Left hindlimb (tissue), 1 donor: ENCODE data around the gene PAM.
A peak's percentile ranks its signal among the peaks of the same experiment; 100 is the strongest.

Experiments
- DNase-seq: peaks from one replicate; pipeline ENCODE4 v3.0.0-alpha.2; 2018

PAM gene

DNA sequence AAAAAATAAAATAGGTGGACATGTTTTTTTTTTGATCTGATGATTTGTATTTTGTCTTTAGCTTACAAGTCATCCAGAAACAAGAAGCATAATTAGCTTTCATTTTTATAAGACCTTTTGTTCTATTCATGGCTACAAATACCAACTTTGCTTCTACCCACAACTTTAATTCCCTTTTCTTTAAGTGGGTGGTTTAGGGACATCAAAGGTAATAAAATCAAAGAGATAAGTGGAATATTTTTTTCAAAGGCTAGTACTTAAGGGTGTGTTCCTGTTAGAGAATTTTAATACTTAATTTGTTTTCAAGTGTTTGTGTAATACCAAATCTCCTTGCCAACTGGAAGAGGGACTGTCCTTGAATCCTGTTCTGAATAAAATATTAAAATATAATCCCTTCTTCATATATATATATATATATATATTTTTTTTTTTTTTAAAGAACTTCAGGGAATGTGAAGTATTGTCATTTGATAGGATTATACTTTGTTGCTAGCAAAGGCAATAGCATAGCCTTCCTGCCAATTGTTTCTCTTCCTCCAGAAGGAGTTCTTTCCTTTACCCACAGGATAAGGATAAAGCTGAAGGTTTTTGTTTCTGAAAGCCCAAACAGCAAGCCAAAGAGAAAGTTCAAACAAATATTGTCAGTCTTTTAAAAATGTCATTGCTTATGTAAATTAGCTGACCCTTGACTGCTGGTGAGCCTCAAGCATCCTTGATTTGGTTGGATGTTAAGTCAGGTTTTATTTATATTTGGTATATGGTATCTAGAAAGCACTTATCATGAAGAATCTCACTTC lies 108.9 kb downstream of the PAM start:
- DNase-seq, result no peak

DNA sequence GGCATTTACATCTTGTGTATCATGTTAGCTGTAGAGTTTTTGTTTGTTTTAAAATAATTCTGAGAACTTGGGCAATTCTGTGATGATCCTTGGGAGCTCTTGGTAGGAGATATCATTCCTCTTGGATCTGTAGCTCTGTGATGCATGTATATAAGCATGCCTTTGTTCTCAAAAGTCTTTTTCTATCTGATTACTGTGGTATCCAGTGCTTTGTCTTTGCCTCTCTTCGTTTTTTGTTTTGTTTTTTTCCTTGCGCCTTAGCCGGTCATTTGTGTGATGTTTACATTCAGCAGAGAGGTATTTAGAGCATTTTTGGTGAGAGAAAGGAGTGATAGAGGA lies 110.0 kb downstream of the PAM start:
- no peak for DNase-seq

DNA sequence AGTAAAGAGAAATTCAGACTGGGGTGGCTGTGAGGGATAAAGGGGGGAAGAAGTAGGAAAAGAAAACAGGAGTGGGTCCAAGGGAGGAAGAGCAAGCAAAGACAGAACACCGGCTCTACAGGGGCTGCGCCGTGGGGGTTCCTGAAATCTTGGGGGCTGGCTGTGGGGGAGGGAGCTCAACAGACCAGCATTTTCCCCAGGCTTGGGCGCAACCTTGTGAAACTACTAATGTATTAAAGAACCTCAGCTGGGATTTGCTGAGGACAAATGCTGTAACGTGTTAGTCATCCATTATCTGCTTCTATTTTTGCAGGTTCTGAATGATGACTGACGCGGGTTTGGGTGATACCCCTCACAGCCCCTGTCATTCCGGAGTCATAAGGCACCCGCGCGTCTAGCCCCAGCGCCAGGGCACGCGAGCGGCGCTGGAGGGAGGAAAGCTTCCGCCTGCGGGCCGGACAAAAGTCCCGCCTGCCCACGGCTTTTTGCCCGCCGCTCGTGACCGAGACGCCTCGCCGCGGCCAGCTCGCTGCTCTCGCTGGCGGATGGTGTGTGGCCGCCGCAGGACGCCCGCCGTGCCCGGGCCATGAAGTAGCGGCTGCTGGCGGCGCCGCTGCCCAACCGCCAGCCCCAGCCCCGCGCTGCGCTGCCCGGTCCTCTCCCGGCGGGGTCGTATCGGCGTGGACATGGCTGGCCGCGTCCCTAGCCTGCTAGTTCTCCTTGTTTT lies 110.6 kb downstream of the PAM start:
- peak; percentile 77 for DNase-seq

DNA sequence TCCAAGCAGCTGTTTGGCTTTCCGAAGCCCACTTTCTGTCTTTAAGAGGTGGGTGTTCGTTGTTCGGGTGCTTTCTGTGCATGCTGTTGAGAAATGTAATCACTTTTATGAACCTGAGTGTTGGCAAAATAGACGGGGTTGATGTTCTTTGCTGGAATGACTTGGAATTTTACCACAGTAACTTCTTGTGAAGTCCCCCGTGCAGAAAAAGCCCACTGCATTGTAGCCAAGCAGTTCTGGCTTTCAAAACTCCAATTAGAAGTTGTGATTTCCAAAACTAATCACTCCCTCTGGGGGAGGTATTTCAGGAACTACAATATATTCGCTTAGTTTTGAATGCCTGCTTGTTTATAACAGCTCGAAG lies 111.1 kb downstream of the PAM start:
- DNase-seq, result no peak

DNA sequence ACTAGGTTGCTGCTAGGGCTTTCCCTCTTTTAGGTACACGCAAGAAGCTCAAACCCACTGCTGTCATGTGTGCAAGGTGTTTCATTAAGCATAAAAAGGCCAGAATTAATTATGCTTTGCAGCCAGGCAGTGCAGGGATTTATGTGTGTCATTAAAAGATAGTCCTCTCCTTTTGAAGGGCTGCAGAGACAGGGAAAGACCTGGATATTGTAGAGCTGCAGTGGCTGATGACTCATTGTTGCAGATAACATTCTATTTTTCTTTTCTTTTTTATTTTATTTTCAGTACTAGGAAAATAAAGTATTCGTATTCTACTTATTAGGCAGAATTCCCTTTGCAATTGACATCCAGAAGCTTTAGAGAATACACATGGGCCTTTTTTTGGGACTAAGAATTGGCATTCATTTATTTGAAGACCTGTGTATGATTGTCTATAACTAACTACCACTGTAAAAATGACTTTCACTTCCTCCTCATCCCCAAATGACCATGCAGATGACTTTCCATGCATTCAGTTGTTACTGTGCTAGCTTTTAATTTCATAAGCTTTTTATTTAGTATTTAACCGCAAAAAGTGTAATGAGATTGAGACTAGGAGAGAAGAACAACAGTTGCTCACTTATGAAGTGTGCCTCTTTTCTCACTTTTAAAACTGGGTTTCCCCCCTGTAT lies 113.0 kb downstream of the PAM start:
- DNase-seq, result no peak

DNA sequence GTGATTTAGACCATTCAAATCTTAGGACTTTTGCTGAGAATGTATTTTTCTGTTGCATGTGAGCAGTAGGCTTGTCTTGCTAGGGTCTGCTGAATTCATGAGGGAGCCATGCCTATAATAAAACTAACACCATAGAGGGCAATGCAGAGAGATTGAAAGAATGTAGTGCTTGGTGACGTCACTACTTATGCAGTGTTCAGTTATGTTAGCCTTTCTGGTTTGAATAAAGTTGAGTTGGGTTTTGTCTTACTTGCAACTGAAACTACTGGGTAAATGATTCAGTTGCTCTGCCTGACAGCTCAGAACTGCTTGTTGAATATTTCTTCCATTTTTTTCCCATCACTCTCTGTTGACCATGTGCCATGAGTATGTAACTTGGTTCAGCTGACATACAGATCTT lies 114.1 kb downstream of the PAM start:
- DNase-seq, result no peak

DNA sequence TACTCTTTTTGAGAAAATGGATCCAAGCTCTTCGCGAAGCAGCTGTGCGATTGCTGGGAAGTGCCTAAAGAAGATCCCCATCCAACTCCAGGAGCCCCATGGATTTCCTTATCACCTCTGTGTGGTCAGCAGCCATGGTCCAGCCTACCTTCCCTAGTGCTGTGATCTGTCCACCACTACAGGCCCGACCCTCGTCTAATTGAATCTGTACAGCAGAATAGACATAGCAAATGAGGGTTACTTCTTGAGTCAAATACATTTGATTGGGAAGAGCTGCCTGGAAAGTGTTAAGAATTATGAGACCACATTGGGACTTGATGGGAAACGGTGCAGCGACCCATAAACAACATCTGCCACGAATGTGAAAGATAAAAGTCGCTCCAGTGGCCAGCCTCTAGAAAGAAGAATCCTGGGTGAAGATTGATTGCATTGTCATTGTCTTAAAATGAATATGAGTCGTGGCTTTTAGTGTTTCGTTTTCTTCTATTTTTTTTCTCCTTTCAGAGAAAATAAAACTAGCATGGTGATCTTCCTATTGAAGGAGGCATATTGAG lies 118.4 kb downstream of the PAM start:
- DNase-seq, result no peak

DNA sequence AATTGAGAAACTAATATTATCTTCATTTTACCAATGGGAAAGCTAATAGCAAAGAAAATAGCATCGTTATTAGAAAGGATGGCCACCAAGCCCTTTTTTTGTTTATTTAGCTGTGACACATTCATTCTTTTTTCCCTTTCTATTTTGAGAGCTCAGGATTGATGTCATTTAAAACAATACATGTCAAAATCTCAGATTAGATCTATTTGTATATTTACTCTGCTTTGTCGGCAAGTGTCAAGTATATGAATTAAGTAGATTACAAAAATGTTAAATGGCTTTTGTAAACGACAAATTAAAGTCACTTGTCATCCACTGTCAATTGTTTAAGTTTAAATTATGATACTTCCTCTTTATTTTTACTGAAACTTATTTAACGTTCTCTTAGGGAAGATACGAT lies 118.9 kb downstream of the PAM start:
- no peak for DNase-seq

DNA sequence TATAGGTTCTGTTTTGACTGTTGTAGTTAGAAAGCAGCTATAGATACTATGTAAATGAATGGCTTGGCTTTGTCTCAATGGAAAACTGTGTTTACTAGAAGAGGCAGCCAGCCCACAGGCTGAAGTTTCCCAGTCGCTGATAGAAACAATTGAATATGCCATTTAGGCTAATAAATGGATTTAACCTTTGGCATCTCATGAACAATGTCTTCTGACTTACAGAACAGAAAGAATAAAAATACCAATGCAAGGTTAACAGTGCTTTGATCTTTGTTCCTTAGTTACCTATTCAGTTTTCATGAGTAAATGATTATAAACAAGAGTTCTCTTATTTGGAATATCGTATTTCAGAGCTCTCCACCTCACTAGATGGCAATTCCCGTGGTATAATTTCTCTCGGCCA lies 120.6 kb downstream of the PAM start:
- DNase-seq, result no peak

DNA sequence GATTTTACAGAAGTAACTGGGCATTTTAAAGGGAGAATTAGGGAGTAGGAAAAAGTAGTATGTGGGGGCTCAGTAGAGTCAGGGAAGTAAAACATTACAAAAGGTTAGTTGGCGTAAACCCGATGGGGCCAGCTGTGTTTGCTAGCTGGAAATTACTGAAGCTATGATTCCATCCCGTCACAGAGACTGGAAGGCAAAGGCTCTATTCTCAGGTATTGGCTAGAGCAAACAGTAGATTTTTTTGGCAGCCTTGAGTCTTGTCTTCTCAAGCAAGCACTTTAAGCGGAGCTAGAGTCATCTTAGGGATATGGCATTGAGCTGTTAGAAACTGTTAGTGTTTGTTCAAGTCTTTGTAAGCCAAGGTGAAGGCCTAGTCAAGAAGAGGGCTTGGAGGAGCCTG lies 121.5 kb downstream of the PAM start:
- no peak for DNase-seq

DNA sequence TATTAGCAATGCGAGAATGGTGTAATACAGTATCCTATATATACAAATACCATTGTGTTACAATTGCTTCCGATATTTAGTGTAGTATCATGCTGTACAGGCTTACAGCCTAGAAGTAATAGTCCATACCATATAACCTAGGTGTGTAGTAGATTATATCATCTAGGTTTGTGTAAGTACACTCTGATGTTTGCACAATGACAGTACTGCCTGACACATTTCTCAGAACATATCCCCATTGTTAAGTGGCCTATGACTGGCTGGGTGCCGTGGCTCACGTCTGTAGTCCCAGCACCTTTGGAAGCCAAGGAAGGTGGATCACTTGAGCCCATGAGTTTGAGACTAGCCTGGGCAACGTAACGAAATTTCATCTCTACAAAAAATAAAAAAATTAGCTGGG lies 124.6 kb downstream of the PAM start:
- DNase-seq, result no peak

DNA sequence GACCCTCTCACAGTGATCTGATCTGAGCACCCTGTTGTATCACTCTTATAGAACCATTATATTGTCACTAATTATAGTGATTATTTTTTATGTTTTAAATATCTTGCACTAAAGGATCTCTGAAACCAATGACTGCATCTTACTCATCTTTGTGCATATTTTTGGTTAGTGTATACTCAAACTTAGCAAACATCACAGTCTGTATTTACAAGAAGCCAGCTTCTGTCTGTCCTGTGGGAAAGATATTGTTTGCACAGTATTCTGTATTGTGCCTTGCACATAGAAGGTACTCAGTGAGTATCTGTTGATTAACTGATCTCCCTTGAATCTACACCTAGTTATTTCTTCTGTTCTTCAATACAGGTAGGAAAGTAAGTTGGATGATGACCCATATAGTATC lies 131.5 kb downstream of the PAM start:
- no peak for DNase-seq

DNA sequence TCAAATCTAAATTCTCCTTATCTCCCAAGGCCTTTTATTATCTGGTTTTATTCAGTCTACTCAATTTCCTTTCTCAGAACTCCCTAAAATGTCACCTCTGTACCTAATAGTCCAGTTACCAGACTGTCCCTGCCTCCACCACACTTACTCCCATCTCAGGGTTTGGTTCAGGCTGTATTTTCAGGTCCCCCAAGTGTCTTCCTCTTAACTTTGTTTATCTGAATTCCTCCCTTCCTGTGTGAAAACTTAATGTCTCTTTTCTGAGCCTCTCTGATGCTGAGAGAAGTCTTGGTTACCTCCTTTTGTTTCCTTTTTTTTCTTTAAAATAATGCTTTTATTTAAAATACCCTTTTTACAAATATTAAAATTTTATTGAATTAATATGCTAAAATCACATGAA lies 133.4 kb downstream of the PAM start:
- DNase-seq, result no peak

DNA sequence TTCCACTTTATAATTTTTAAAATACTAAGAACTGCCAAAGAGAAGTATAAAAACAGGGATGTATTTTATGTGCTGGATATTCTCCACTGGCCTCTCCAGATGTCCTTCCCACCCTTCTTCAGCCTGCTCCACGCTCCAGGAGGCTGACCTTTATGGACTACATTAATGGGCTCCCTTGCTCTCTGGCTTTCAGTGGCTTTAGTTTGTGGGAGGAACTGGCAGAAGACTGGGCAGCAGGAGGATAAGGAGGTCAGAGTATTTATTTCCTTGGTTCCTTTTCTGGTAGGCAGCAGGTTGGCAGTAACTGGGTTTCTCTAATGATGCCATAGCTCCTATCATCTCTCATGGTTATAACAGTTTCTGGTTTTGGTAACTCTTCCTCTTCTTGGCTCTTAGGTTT lies 133.9 kb downstream of the PAM start:
- DNase-seq, result no peak

DNA sequence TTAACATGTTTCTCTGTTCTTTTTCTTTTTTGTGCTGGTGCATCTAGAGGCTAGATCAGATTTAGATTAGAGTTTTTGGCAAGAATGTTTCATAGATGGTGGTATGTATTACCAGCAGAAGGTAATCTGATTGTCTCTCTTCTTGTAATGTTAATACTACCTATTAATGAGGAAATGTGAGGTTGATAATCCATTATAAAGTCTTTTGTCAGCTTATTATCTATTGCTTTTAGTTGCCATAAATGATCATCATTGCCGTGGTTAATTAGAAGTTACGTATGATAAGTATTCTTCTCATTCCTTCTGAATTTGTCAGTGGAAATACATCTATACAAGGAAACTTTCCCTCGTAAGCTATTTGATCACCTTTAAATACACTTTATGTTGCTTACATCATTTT lies 135.0 kb downstream of the PAM start:
- DNase-seq, result no peak

DNA sequence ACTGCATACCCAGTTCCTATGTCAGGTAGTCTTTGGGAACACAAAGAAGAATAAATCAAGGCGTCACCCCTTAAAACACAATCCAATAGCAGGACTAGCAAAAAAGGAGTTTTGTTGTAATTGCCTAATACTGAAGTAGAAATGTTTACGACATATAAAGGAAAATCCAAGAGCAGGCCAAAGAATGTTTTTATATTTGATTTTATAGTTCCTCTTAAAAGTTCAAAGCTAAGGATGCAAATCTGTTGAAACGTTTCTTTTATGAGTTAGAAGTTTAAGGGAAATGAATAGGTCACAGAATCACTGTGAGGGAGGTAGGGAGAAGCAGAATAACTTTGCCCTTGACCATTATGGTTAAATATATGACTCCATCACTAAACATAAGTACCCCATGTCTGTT lies 136.1 kb downstream of the PAM start:
- DNase-seq, result no peak

DNA sequence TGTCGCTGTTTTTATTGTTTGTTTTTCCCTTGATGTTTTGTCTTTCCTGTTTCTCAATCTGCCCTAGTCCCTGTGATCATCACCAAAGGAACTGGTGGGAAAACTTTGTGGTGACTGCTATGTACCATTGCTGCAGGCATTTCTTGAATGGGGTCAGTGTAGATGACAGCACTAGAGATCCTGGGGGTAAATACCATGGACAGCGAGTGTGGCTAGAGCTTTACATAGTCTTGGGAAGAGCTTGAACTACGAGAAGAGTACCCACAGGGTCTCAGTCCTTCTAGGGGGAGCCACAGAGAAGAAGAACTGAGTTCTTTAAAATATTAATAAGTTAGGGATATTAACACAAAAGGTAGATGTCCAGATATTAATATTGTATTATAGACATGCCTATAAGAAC lies 138.8 kb downstream of the PAM start:
- DNase-seq, result no peak

DNA sequence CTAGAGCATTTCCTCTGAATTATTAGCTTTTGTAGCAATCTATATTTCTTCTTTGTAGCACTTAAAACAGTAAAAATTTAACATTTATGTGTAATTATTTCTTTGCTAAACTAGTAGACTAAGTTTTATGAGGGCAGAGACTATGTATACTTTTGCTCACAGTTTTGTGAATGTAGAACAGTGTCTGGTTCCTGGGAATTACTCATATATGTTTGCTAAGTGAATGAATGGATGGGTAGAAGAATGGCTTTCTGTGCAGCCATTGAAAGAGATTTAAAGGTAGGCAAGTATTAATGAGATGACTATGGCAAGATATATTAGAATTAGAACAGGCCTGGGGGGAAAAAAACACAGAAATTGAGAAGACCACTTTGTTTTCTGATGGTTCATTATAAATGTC lies 140.1 kb downstream of the PAM start:
- no peak for DNase-seq

DNA sequence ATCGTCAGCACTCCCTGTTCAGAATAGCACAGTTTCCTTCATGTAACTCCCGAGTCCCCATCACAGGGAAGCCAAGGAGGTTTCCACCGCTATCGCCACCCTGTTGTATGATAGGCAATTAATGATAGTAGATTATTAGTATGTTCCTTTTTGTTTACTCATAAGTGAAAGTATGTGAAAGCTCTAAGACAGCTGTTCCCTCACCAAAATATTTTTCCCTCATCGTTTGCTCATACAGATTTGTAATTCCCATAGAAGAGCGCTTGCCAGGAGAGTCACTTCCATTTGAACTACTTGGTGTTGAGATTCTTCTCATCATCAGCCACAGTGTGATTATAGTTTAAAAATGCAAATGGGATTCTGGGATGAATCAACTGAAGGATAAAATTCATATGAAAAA lies 140.9 kb downstream of the PAM start:
- DNase-seq, result no peak

DNA sequence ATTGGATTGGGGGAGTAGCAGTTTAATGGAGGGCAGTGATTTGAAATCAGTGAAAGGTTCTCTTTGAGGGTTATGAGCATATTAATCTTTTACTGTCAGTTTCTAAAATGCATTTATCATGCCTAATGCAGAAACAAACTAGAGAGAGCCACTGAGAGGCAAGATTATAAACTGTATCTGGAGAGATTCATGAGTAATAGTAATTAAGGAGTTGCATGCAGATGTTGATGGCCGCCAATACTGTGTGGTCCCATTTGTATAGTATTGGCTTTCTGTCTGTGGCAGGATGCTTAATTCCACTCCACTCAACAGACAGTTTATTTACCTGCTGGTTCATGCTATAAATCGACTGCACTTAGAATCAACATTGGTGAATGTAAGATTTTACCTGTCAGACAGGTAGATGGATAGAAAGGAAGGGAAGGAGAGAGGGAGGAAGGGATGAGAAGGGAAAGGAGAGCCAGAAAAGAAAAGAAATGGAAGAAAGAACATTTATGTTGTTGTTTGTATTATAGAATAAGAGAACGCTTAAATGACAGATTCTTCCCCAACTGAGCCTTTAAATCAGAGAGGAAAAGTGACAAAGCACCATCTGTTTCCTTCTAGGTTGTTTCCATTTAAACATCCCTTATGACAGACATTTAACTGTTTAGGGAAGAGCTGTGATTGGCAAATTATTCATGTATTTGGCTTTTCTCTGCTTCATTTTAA lies 146.5 kb downstream of the PAM start:
- DNase-seq, result no peak

DNA sequence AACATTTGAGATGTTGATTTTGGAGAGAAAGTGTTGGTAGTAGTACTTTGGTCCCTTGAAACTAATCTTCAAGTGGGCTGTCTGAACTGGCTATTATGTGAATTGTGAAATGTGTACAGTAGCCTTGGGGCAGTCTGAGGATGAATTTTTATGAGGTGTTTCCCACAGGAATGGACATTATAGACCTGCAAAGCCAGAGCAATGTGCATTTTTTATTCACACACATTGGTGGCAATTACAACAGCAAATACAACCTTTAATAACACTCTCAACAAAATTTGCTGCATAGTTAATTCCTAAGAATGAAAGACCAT lies 147.0 kb downstream of the PAM start:
- DNase-seq, result no peak

DNA sequence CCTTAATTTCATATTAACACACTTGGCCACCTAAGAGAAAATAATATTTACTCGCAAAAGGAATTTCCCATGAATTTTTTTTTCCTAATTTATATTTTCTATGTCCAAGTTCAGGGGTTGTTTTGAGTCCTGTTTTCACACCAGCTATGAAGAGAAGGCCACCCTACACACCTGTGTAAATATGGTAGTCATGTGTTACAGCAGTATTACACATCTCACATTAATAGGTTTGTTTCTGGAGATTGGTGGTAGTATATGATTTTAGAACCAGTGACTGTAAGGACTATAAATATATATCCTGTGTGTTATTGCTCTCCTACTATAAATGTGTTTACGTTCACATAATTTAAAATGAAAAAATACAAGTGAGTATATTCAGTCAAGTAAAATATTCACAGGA lies 147.5 kb downstream of the PAM start:
- DNase-seq, result no peak

DNA sequence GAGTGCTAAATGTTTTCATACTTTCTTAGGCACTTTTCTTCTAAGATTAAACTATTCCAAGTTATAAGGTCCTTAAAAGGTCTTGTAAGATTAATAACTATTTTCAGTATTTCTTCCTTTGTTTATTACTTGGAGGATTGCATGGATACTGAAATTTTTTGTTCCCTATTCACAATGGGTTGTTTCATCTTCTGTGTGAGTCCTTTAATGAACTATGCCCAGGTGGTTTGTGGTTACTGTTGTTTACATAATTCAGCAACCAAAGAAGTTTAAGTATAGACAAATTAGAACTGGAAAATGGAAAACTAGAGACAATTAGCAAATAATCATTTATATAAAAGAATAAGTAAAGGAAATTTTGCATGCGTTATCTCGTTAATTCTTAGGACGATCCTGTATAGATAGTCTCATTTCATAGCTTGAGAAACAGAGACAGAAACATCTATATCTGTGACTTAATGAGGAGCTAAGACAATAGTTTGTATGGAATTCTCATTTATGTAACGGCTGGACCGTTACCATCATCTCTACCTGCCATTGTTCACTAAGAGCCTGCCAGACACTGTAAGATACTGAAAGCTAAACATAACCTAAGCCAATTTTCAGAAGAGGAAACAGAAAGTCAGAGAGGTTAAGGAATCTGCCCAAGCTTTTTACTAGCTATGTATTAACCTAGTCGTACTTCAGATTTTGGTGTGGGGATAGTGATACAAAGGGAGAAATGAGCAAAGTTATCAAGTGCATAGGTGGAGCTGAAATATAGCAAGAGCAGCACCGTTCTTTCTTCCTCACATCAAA lies 148.2 kb downstream of the PAM start:
- DNase-seq, result no peak
